HG02943 (cell line): Measurements from ENCODE around the gene ZNF470.

Experiments used
- ATAC-seq: cut with Tn5 transposase; IDR thresholded peaks from one replicate; pipeline ENCODE4 v1.9.1; 2021; ENCODE audit warnings: mild to moderate bottlenecking, low read depth, moderate library complexity; ENCODE audit not compliant: unreplicated experiment

ZNF470 gene

DNA sequence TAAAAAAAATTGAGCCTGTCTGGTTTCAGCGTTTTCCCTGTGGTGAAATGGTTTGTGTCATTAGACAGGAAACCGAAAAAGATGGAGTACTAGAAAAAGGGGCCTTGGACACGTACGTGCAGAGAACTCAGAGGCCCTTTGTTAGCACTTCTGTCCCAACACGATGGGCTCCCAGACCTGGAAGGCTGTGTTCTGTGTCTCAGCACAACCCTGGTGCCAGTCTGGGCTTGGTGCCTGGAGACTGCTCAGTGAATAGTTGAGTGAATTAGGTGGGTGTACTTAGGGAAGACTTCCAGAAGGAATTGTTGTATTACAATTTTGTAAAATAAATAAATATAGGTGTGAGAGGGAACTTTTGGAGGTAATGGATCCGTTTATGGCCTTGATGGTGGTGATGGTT is 36.6 kb downstream of the ZNF470 start:
- ATAC-seq = no peak

DNA sequence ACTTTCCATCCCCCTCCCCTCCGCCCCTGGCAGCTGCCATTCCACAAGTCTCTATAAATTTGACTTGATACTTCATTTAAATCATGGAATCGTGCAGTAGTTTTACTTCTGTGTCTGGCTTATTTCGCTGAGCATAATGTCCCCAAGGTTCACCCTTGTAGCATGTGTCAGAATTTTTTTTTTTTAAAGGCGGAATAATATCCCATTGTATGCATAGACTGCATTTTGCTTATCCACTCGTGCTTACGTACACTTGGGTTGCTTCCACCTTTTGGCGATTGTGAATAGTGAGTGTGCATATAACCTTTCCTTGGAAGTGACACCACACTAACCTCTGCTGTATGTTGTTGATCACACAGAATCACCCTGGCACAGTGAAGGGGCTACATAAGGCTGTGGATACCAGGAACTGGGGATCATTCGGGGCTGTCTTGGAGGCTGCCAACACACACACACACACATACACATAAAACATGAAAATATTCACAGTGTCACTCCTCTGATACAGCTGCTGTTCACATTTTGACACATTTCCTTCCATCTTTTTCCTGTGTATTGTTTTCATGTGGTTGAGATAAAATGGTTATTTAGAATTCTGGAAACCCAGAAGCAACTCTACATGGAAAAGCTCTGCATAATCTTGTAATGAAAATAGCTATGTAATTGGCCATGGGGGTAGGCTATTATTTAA is 41.2 kb downstream of the ZNF470 start:
- ATAC-seq = no peak

DNA sequence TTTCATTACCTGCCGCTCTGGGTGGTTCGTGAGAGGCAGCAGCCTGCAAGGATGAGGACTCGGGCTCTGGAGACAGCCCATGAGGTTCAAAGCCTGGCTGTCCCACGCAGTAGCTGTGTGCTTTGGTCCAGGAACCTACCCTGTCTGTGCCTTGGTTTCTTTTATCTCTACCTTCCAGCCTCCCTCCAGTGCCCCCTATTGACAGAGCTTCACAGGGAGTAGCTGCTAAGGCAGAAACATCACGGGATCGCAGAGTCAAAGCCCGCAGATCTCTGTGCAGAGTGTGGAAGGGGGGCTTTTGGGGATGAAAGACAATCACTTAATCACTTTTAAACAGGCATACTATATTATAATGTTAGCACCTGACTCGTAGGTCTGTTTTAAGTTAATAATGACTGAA is 44.0 kb downstream of the ZNF470 start:
- ATAC-seq = no peak

DNA sequence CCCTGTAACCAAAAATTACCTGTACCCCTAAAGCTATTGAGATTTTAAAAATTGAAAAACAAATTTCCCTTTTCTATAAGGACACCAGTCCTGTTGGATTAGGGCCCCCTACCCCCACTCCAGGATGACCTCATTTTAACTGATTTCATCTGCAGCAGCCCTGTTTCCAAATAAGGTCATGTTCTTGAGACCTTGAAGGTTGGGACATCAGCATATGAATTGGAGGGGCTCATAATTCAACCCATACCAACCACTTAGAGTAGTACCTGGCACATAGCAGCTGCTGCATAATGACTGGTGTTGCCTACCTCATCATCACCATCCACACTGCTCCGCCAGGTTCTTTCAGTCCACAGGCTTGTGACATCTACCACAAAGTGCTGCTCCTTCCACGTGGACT is 45.5 kb downstream of the ZNF470 start:
- ATAC-seq = no peak

DNA sequence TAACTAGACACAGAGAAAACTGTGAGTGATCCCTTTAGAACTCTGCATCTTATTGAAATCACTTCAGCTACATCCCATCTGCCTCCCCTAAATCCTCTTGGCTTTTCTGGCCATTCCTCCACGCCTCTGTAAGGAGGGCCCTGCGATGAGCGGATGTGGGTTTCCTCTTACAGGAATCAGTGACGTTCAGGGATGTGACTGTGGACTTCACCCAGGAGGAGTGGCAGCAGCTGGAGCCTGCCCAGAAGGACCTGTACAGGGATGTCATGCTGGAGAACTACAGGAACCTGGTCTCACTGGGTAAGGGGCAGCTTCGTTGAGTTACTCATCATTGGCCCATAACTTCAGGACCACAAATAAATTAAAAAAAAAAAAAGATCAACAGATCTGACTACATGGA is 46.4 kb downstream of the ZNF470 start:
- ATAC-seq = no peak

DNA sequence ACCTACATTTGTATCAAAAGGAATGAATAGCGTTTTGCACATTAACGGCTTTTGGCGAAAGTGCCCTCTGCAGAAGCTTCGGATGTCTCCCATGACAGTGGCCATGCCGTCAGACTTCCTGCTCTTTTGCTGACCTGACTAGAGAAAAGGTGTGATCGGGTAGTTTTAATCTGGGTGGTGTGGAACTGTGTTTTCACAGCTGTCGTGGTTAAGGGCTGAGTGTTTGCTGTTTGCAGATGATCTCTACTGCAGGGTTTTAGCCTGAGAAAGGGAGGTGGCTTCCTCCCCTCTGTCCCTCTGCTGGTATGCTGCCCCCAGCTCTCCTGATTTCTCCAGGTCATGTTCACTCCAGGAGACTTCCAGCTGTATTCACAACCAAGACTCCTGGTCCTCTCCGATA is 50.3 kb downstream of the ZNF470 start:
- no peak for ATAC-seq

DNA sequence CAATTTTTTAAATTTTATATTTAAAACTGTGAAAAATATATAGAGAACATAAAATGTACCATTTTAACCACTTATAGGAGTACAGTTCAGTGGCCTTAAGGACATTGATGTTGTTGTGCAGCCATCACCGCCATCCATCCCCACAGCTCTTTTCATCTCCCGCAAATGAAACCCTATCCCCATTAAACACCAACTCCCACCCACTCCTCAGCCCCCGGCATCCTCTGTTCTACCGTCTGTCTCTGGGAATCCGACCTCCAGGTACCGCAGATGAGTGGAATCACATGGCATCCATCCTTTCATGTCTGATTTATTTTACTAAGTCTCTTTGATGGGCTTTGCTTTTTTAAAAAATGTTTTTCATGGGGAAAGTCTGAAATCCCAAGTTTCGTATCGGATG is 51.9 kb downstream of the ZNF470 start:
- ATAC-seq = no peak

DNA sequence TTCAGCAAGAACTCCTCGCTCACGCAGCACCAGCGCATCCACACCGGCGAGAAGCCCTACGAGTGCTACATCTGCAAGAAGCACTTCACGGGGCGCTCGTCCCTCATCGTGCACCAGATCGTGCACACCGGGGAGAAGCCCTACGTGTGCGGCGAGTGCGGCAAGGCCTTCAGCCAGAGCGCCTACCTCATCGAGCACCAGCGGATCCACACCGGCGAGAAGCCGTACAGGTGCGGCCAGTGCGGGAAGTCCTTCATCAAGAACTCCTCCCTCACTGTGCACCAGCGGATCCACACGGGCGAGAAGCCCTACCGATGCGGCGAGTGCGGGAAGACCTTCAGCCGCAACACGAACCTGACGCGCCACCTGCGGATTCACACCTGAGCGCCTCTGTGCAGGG is 55.1 kb downstream of the ZNF470 start:
- ATAC-seq = no peak

DNA sequence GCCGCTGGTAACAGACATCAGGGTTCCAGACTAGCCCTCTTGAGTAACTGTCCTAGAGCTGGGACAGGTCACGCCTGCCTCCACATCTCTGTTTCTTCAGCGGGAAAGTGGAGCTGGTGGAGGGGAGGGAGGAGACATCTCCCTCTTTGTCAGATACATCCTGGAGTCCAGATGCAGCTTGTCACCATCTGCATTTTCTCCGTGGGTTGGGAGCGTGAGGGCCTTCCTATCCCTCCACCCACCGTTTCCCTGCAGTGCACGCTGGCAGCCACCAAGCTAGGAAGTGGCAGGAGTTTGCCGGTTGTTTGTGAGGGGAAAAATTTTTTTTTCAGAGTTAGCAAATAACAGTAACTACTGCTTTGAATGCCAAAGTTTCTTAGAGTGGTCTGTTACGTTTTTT is 55.7 kb downstream of the ZNF470 start:
- ATAC-seq = no peak

DNA sequence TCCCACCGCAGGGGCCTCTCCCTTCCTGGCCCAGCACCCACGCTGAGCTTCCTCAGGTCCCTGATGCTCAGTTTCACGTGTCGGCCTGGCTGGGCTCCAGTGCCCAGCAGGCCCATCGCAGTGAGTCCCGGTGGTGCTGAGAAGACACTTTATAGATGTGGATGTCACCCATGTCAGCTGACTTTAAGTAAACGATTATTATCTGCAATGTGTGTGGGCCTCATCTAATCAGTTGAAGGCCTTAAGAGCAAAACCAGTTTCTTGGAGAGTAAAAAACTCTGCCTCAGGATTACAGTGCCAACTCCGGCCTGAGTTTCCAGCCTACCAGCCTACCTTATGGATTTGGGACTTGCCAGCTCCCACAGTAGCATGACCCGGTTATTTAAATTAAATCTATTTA is 58.4 kb downstream of the ZNF470 start:
- no peak for ATAC-seq

DNA sequence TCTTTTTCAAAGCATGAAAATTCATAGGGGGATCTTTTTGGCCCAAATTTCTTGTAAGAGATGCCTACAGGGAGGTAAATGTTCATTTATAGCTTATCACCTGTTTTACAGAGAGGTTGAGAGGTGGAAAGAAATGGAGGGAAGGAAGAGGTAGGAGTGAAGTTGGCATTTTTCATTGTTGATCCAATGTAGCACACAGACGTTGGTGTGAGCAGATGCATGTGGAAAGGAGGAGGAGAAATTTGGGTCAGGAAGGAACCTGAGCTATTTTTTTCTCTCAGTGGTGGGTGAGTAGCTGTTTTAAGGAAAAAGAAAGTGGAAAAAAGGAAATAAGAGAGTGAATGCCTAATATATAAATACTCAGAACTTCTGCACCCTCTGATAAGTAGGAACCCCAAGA is 65.8 kb downstream of the ZNF470 start:
- no peak for ATAC-seq

DNA sequence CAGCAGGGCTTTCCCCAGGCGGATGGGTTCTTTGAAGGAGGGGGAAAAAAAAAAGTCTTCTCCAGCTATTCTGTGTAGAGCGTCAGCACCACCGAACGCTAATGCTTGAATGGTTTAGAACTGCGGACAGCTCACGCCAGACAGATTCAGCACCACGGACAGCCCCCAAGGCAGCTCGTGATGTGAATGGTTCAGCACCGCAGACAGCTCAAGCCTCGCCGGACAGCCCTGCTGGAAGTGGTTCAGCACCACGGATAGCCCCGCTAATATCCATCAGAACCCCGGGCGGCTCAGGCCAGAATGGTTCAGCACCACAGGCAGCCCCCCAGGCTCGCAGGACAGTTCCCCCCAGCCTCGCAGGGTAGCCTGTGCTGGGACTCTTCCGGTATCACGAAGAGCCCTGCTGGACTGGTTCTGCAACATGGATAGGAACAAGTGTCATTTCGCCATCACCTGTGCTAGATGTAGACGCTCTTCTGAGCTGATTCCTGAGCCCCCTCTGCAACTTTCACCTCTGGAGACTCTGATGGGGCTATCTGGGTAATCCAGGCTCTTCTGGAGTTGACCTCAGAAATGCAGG is 70.8 kb downstream of the ZNF470 start:
- ATAC-seq = no peak
